AG09309 (cell line): ENCODE results near the gene ZNF428.
A peak's percentile ranks its signal among the peaks of the same experiment; 100 is the strongest.
"Not testable (repeated sequence)": the region's sequence is repeated elsewhere in the genome, so short reads cannot be mapped to it uniquely, and the experiment has no call there.

Experiments
- DNase-seq: peaks from one replicate; pipeline ENCODE4 v3.0.0-alpha.2; 2010; ENCODE audit warnings: low read depth
- H3K4me3 ChIP-seq: 2 replicates; pipeline ENCODE4 v1.5.1; 2011; ENCODE audit warnings: mild to moderate bottlenecking, low read depth, low read length, moderate library complexity; ENCODE audit not compliant: control insufficient read depth
- TF ChIP-seq, protein P1 (sequence below): IDR thresholded peaks from 2 replicates; pipeline ENCODE4 v1.5.1; 2011; ENCODE audit warnings: mild to moderate bottlenecking, low read depth, low read length, inconsistent platforms; ENCODE audit not compliant: insufficient read depth, control insufficient read depth; ENCODE audit errors: missing control alignments

Gene ZNF428

DNA sequence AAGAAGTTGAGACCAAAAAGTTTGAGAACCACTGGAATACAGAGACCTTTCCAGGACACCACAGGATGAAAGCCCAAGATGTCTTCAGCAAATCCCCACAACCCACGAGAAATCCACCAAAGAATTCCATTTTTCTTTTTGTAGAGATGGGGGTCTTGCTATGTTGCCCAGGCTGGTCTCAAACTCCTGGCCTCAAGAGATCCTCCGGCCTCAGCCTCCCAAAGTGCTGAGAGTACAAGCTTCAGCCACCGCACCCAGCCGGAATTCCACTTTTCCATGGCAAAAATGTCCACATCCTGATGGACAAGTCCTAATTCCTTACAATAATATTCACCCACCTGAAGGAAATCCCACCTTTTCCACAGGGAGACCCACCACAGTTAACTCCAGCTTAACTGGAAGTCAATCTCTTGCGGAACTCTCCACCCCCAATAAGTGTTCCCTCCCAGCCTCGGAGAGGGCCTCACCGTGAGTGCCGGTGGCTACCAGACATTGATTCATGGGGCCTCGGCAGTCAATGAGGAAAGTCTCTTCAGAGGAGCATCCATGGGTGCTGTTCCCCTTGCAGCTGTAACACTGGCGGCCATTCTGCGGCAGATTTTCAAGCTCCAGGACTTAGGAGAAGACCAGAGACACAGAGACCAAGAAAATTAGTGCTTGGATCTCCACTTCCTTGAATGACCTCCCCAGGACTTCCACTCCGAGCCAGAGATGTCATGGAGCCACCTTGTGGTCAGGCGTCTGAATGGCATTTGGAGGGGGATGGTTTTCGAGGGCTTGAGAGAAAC, 32.5 kb upstream of the ZNF428 start:
- H3K4me3 ChIP-seq = no peak overlapping the region
- no peak for DNase-seq
- TF ChIP-seq, protein P1, sequence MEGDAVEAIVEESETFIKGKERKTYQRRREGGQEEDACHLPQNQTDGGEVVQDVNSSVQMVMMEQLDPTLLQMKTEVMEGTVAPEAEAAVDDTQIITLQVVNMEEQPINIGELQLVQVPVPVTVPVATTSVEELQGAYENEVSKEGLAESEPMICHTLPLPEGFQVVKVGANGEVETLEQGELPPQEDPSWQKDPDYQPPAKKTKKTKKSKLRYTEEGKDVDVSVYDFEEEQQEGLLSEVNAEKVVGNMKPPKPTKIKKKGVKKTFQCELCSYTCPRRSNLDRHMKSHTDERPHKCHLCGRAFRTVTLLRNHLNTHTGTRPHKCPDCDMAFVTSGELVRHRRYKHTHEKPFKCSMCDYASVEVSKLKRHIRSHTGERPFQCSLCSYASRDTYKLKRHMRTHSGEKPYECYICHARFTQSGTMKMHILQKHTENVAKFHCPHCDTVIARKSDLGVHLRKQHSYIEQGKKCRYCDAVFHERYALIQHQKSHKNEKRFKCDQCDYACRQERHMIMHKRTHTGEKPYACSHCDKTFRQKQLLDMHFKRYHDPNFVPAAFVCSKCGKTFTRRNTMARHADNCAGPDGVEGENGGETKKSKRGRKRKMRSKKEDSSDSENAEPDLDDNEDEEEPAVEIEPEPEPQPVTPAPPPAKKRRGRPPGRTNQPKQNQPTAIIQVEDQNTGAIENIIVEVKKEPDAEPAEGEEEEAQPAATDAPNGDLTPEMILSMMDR = peak; percentile 74

DNA sequence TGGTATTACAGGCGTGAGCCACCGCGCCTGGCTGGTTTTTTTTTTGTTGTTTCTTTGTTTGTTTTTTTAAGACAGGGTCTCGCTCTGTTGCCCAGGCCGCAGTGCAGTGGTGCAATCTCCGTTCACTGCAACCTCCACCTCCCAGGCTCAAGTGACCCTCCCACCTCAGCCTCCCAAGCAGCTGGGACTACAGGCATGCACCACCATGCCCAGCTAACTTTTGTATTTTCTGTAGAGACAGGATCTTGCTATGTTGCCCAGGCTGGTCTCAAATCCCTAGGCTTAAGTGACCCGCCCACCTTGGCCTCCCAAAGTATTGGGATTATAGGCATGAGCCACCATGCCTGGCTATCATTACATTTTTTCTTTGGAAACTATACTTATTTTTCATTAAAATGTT, 30.8 kb upstream of the ZNF428 start:
- not testable (repeated sequence) for H3K4me3 ChIP-seq, DNase-seq

DNA sequence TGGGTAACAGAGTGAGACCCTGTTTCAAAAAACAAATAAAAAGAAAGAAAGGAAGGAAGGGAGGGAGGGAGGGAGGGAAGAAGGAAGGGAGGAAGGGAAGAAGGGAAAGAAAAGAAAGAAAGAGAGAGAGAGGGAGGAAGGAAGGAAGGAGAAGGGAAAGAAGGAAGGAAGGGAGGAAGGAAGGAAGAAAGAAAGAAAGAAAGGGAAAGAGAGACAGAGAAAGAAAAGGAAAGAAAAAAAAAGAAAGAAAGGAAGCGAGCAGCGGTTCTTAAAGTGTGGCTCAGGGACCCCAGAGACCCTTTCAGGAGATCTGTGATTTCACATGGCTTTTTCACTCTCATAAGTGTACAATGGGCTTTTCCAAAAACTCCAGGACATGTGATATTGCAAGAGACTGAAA, 30.1 kb upstream of the ZNF428 start:
- TF ChIP-seq, protein P1 = no peak
- DNase-seq = no peak

DNA sequence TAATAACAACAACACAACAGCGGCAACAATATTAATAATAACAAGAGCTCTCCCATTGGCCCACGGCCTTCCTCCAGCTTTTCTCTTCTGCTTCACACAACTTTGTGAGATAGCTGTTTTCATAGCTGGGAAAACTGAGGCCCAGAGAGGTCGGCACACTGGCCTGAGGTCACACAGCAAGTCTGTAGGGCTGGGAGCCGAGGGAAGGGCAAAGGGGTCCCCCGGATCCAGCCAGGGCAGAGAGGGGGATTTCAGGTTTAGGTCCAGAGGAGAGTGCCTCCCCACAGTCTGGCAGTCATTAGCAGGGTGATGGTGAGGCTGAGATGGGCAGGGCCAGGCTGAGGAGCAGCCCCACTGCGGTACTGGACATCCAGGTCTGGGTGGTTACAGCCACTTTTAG, 29.2 kb upstream of the ZNF428 start:
- TF ChIP-seq, protein P1 = no peak
- no peak overlapping the region for H3K4me3 ChIP-seq
- DNase-seq = no peak

More for the DNA sequence above, 30.1 kb upstream of the ZNF428 start:
- H3K4me3 ChIP-seq = no peak overlapping the region

DNA sequence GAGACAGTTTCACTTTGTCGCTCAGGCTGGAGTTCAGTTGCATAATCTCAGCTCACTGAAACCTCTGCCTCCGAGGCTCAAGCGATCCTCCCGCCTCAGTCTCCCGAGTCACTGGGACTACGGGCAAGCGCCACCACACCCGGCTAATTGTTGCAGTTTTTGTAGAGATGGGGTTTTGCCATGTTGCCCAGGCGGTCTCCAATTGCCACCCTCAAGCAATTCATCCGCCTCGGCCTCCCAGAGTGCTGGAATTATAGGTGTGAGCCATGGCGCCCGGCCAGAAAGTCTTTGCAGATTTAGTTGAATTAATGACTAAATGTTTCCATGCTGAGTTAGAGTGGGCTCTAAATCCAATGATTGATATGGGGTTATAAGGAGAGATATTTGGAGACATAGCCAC, 24.8 kb upstream of the ZNF428 start:
- TF ChIP-seq, protein P1 = no peak
- H3K4me3 ChIP-seq = no peak overlapping the region
- no peak for DNase-seq

DNA sequence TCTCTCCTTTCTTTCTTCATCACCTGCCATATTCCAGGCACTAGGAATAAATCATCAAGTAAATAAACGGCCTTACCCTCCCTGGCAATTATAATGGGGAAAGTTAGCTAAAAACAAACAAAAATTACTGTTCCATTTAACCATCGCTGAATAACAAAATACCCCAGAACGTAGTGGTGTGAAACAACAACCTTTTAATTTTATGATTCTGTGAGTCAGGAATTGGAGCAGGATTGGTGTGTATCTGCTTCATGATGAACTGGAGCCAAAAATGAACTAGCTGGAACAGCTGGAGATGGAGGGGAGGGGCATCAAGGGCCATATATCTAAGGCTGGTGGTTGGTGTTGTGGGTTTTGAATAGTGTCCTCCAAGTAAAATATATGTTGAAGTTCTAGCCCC, 23.9 kb upstream of the ZNF428 start:
- H3K4me3 ChIP-seq = no peak overlapping the region
- TF ChIP-seq, protein P1 = no peak
- no peak for DNase-seq

DNA sequence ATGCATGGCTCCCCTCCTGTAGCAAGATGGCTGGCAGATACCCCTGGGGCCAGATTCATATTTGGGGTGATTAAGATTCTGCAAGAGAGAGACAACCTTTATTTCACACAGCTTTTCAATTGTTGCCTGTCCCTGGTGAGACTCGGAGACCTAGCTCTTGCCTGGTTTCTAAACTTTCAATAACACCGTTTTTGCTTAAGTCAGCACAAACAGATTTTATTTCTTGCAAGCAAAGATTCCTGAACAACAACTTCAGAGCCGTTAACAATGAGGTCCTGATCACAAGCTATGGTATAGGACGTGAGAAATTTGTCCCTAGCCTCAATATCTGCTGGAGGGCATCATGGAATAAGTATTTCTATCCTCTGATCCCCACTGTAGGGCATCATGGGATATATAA, 23.1 kb upstream of the ZNF428 start:
- no peak for DNase-seq
- H3K4me3 ChIP-seq = no peak overlapping the region
- TF ChIP-seq, protein P1 = no peak
